Activated naive CD4-positive, alpha-beta T cell treated with anti-CD3 and anti-CD28 coated beads, Interleukin-2, amount 50 U/mL, for 24 hours (primary cell): ENCODE data around the gene MAN1B1.

Source experiments
- H3K27ac Mint-ChIP-seq: one replicate; pipeline ENCODE4 v1.8.0; 2021; ENCODE audit warnings: mild to moderate bottlenecking, mixed read lengths
- H3K27me3 Mint-ChIP-seq: one replicate; pipeline ENCODE4 v1.8.0; 2021; ENCODE audit warnings: mixed read lengths
- H3K36me3 Mint-ChIP-seq: one replicate; pipeline ENCODE4 v1.8.0; 2021; ENCODE audit warnings: mixed read lengths
- H3K4me1 Mint-ChIP-seq: one replicate; pipeline ENCODE4 v1.8.0; 2021; ENCODE audit warnings: mixed read lengths
- H3K4me3 Mint-ChIP-seq: one replicate; pipeline ENCODE4 v1.8.0; 2021; ENCODE audit warnings: mild to moderate bottlenecking, mixed read lengths
- H3K9me3 Mint-ChIP-seq: one replicate; pipeline ENCODE4 v1.8.0; 2021; ENCODE audit warnings: mixed read lengths

The MAN1B1 gene

GRCh38 chr9:137075275-137075775, 11.5 kb upstream of the MAN1B1 start:
- Mint-ChIP-seq H3K36me3 (no peaks in the 10 kb centered on the region), H3K9me3 (no peaks in the 10 kb centered on the region), H3K27me3 (no peaks in the 10 kb centered on the region), H3K27ac (no peak overlapping the region), H3K4me3 (no peak overlapping the region), H3K4me1 (peaks cover 11% of the 10 kb centered on the region)

DNA sequence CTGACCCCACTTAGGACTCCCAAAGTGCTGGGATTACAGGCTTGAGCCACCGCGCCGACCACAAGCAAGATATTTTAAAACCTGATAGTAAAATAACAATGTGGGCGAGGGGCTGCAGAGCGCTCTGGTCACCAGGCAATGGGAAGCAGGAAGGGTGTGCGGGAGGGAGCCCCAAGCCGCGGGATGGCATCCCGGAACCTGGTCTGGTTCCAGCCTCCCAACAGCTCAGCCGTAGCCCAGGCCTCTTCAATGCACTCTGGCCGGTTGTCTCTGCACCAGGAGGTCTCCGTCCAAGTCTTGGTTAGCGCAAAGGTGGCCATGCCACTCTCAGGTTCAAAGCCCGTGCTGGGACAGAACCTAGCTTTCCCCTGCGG, 10.2 kb upstream of the MAN1B1 start:
- peak overlapping the region; percentile 51 for H3K27ac Mint-ChIP-seq
- no peaks in the 10 kb centered on the region for H3K9me3 Mint-ChIP-seq
- no peaks in the 10 kb centered on the region for H3K36me3 Mint-ChIP-seq
- no peaks in the 10 kb centered on the region for H3K27me3 Mint-ChIP-seq
- peaks cover 4% of the 10 kb centered on the region for H3K4me1 Mint-ChIP-seq
- H3K4me3 Mint-ChIP-seq, result peak overlapping the region; percentile 38

DNA sequence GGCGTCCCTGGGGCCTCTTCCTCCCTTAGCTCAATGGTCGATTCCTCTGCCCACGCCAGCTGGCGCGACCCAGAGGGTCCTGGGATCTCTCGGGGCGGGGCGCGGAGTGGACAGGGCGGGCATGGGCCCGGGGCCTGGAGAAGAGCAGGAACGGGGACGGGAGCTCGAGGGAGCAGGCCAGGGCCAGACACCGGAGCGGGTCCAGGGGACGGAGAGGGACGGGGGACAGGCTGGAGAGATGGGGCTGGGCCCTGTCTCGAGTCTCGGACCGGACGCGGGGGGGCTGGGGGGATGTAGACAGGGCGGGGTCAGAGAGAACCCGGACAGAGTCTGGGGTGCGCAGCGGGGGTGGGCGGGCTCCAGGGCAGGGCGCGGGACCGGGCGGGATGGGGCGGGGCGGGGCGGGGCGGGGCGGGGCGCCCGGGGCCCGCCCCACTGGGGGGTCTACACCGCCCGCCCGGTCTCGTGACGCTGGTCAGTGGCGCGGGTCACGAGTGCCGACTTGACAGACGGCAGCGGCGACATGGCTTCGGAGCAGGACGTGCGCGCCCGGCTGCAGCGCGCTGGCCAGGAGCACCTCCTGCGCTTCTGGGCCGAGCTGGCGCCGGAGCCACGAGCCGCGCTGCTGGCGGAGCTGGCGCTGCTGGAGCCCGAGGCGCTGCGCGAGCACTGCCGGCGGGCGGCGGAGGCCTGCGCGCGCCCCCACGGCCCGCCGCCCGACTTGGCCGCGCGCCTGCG, 9.6 kb upstream of the MAN1B1 start, which contains the start of gene UAP1L1:
Gene UAP1L1, plus strand, starts transcription at position 508 of the 738 bp plus-strand sequence. Its CDS starts 16 bp downstream, at position 524.
- Mint-ChIP-seq H3K27ac (peak within 1 kb of the TSS; percentile 51), H3K4me1 (peaks cover 4% of the 10 kb centered on the region), H3K4me3 (peak within 1 kb of the TSS; percentile 52), H3K9me3 (no peaks in the 10 kb centered on the region), H3K27me3 (no peaks in the 10 kb centered on the region), H3K36me3 (no peaks in the 10 kb centered on the region)

GRCh38 chr9:137077758-137078693, 8.8 kb upstream of the MAN1B1 start:
- no peak overlapping the region for H3K27ac Mint-ChIP-seq
- peaks cover 4% of the 10 kb centered on the region for H3K4me1 Mint-ChIP-seq
- peak overlapping the region; percentile 52 for H3K4me3 Mint-ChIP-seq
- H3K27me3 Mint-ChIP-seq, result no peaks in the 10 kb centered on the region
- H3K36me3 Mint-ChIP-seq, result no peaks in the 10 kb centered on the region
- H3K9me3 Mint-ChIP-seq, result no peaks in the 10 kb centered on the region

GRCh38 chr9:137078701-137079400, 7.9 kb upstream of the MAN1B1 start:
- no peaks in the 10 kb centered on the region for H3K9me3 Mint-ChIP-seq
- peak overlapping the region; percentile 36 for H3K4me3 Mint-ChIP-seq
- no peaks in the 10 kb centered on the region for H3K27me3 Mint-ChIP-seq
- no peaks in the 10 kb centered on the region for H3K36me3 Mint-ChIP-seq
- peaks cover 4% of the 10 kb centered on the region for H3K4me1 Mint-ChIP-seq
- no peak overlapping the region for H3K27ac Mint-ChIP-seq

GRCh38 chr9:137079401-137079787, 7.4 kb upstream of the MAN1B1 start:
- H3K27ac Mint-ChIP-seq, result no peak overlapping the region
- no peaks in the 10 kb centered on the region for H3K27me3 Mint-ChIP-seq
- H3K4me3 Mint-ChIP-seq, result peak overlapping the region; percentile 52
- H3K36me3 Mint-ChIP-seq, result no peaks in the 10 kb centered on the region
- H3K9me3 Mint-ChIP-seq, result no peaks in the 10 kb centered on the region
- H3K4me1 Mint-ChIP-seq, result peaks cover 4% of the 10 kb centered on the region

DNA sequence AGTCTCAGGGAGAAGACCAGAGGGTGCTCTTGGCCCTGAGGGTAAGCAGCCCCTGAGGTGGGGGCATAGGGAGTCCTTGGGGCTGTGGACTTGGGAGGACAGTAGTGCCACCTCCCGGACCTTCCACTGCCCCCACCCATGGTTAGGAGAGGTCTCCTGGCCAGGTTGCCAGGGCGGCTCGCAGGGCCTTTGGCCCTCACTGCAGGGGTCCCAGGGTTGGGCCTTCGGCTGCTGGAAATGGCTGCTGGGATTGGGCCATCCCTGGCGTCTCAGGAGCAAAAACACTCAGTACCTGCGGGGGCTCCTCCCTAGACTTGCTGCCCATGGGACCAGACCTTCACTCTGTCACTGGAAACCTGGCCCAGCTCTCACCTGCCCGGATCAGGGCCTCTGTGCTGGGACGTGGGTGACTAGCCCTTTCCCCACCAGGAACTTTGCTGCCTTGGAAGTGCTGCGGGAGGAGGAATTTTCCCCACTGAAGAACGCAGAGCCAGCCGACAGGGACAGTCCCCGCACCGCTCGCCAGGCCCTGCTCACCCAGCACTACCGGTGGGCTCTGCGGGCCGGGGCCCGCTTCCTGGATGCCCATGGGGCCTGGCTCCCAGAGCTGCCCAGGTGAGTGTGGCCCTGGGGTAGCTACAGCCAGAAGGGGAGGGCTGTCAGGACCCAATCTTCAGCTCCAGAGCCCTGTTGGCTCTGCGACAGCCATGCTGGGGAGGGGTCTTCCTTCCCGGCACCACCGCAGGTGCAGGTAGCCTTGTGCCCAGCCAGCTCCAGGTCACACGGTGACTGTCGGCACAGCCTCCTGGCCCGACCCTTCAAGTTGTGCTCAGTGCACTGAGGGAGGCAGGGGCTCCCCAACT, 6.3 kb upstream of the MAN1B1 start:
- Mint-ChIP-seq H3K27me3 (no peaks in the 10 kb centered on the region), H3K4me1 (peaks cover 10% of the 10 kb centered on the region), H3K4me3 (no peak overlapping the region), H3K27ac (no peak overlapping the region), H3K9me3 (no peaks in the 10 kb centered on the region), H3K36me3 (no peaks in the 10 kb centered on the region)

DNA sequence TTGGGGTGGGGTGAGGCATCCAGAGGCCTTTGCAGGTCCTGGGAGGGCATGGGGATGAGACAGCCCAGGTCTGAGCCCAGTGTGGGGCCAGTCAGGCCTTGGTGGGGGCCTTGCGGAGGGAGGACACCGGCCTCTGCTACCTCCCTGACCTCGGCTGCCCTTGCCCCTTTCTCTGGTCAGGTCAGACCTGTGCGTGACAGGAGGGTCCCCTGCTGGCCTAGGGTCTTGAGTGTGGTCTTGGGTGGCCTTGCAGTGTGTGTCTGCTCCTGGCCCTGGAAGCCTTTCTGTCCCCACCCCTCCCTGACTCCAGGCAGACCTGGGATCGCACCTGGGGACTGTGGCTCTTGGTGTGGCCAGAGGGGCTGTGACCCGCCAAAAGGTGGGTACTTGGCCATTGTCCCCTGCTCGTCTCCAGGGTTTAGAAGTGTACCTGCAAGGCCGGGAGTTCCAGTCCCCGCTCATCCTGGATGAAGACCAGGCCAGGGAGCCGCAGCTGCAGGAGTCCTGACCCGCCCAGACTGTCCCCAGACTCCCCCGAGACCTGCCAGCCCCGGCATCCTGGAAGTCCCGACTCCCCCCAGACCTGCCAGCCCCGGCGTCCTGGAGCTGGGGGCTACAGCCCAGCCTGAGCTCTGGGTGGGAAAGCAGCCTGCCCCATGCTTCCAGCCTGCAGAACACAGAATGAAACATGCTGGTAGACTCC, 4.4 kb upstream of the MAN1B1 start:
- Mint-ChIP-seq H3K4me1 (peaks cover 14% of the 10 kb centered on the region), H3K4me3 (no peak overlapping the region), H3K36me3 (no peaks in the 10 kb centered on the region), H3K27ac (no peak overlapping the region), H3K27me3 (no peaks in the 10 kb centered on the region), H3K9me3 (no peaks in the 10 kb centered on the region)

- Mint-ChIP-seq H3K4me1 (peaks cover 20% of the 10 kb centered on the region), H3K9me3 (no peaks in the 10 kb centered on the region), H3K4me3 (no peak overlapping the region), H3K27me3 (no peaks in the 10 kb centered on the region), H3K36me3 (no peaks in the 10 kb centered on the region), H3K27ac (no peak overlapping the region)
Observed at GRCh38 chr9:137082925-137083290, 3.9 kb upstream of the MAN1B1 start.

DNA sequence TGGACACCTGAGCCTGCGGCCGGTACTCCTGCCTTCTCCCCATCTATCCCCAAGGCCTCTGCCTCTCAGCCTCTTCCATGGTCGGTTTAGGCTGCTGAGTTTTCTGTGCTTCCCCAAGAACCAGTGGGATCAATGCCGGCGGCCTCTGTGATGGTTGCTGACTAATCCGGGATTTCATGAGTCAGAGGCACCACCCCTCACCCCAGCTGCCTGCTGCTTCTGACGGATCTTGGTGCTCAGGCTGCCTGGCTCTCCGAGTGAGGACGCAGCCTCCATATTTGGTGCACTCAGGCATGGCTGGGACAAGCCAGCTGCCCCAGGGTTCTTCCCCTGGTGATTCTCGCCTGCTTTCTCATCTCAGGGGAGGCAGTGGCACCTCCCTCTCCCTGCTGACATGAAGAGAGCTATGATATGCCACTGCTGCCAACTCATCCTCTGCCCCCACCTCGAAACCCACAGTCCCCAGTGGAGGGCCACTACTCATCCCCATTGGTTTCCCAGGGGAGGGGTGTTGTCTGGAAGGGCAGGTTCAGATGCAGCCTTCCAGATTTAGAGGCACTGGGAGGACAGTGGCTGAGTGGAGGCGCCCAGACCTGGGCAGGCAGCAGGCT, 3.3 kb upstream of the MAN1B1 start:
- Mint-ChIP-seq H3K27me3 (no peaks in the 10 kb centered on the region), H3K4me1 (peaks cover 25% of the 10 kb centered on the region), H3K36me3 (peaks cover 2% of the 10 kb centered on the region), H3K9me3 (no peaks in the 10 kb centered on the region), H3K4me3 (no peak overlapping the region), H3K27ac (peak overlapping the region; percentile 2)

- Mint-ChIP-seq H3K27me3 (no peaks in the 10 kb centered on the region), H3K27ac (no peak overlapping the region), H3K36me3 (peaks cover 2% of the 10 kb centered on the region), H3K9me3 (no peaks in the 10 kb centered on the region), H3K4me1 (peaks cover 36% of the 10 kb centered on the region), H3K4me3 (no peak overlapping the region)
Observed at GRCh38 chr9:137084526-137084925, 2.3 kb upstream of the MAN1B1 start.

GRCh38 chr9:137085920-137086530, 760 bp upstream of the MAN1B1 start:
- Mint-ChIP-seq H3K36me3 (peaks cover 2% of the 10 kb centered on the region), H3K4me3 (peak overlapping the region; percentile 96), H3K27ac (peak overlapping the region; percentile 98), H3K4me1 (peaks cover 32% of the 10 kb centered on the region), H3K27me3 (no peaks in the 10 kb centered on the region), H3K9me3 (no peaks in the 10 kb centered on the region)

- Mint-ChIP-seq H3K4me3 (peak overlapping the region; percentile 89), H3K4me1 (peaks cover 34% of the 10 kb centered on the region), H3K36me3 (peaks cover 2% of the 10 kb centered on the region), H3K27me3 (no peaks in the 10 kb centered on the region), H3K27ac (peak overlapping the region; percentile 93), H3K9me3 (no peaks in the 10 kb centered on the region)
Observed at GRCh38 chr9:137087409-137087925, 682 bp downstream of the MAN1B1 start.
